Peyer's patch (tissue), 4 donors: Measurements from ENCODE around the gene CYP27C1. TPM values are rescaled to one million over a fixed set of nuclear protein-coding genes. Genes with fewer than 3 reads are reported as not detected.

Experiments used
- DNase-seq, 3 donors: peaks; one replicate each; pipeline ENCODE4 v3.0.0-alpha.2; 2017 to 2019
- H3K27ac ChIP-seq, 4 donors: fragments of 200-600 bp; sonication (generic); one replicate each; pipeline ENCODE4 v1.5.1; 2016 to 2019
- H3K27me3 ChIP-seq, 2 donors: fragments of 200-600 bp; sonication (generic); one replicate each; pipeline ENCODE4 v1.5.1; 2019
- H3K36me3 ChIP-seq, 3 donors: fragments of 200-600 bp; sonication (generic); one replicate each; pipeline ENCODE4 v1.5.1; 2016 to 2019
- H3K4me1 ChIP-seq, 4 donors: fragments of 200-600 bp; sonication (generic); one replicate each; pipeline ENCODE4 v1.5.1; 2016 to 2019
- H3K4me3 ChIP-seq, 4 donors: fragments of 200-600 bp; sonication (generic); 1 replicate in 3 of 4; 2 replicates in 1 of 4; pipeline ENCODE4 v1.5.1; 2016 to 2019; ENCODE audit warnings: mild to moderate bottlenecking in 1 of 4
- H3K9me3 ChIP-seq, 4 donors: fragments of 200-600 bp; sonication (generic); one replicate each; pipeline ENCODE4 v1.5.1; 2016 to 2019; ENCODE audit warnings: mild to moderate bottlenecking in 1 of 4
- CTCF ChIP-seq, 6 experiments: fragments of 450-650 bp in 4 of 6; fragments of 200-600 bp in 2 of 6; sonication (generic) in 1 of 6; IDR thresholded peaks; one replicate each; pipeline ENCODE4 v1.5.1; 2017 to 2019; ENCODE audit warnings: antibody characterized with exemption in 6 of 6, mild to moderate bottlenecking in 3 of 6, moderate library complexity in 1 of 6
- POLR2A ChIP-seq, 2 donors: fragments of 450-650 bp; IDR thresholded peaks; one replicate each; pipeline ENCODE4 v1.5.1; 2017; ENCODE audit warnings: antibody characterized with exemption in 2 of 2, mild to moderate bottlenecking in 2 of 2, moderate library complexity in 2 of 2
- total RNA-seq, 4 donors: library from RNA; depleted of rRNA; stranded (reverse); fragments of >200 nt; gene quantifications; one replicate each; pipeline ENCODE4 v1.1.0, GENCODE V29; 2016

The CYP27C1 gene
- total RNA-seq, 4 donors from 2014 or later, result 0.13 TPM; not detected in 3

GRCh38 chr2:127193164-127193966 is 26.7 kb downstream of the CYP27C1 start:
- Histone ChIP-seq H3K4me3 (no peak overlapping the region), H3K4me1 (no peaks in the 10 kb centered on the region), H3K27me3 (no peaks in the 10 kb centered on the region), H3K36me3 (no peaks in the 10 kb centered on the region), H3K27ac (peak overlapping the region in 1 of 4 donors; percentile 26), H3K9me3 (no peaks in the 10 kb centered on the region)
- TF ChIP-seq POLR2A (IDR thresholded peaks at IDR 0.05), result no peak
- no peak for TF ChIP-seq CTCF (IDR thresholded peaks at IDR 0.05)
- no peak for DNase-seq

GRCh38 chr2:127191331-127192219 is 28.5 kb downstream of the CYP27C1 start:
- Histone ChIP-seq H3K27ac (no peak overlapping the region), H3K36me3 (no peaks in the 10 kb centered on the region), H3K4me3 (no peak overlapping the region), H3K9me3 (no peaks in the 10 kb centered on the region), H3K4me1 (no peaks in the 10 kb centered on the region), H3K27me3 (no peaks in the 10 kb centered on the region)
- TF ChIP-seq POLR2A (IDR thresholded peaks at IDR 0.05) (no peak), CTCF (IDR thresholded peaks at IDR 0.05) (no peak)
- no peak for DNase-seq

- DNase-seq, result no peak
- no peak overlapping the region for H3K27ac ChIP-seq
- no peaks in the 10 kb centered on the region for H3K9me3 ChIP-seq
- TF ChIP-seq CTCF (IDR thresholded peaks at IDR 0.05) (no peak), POLR2A (IDR thresholded peaks at IDR 0.05) (no peak)
- H3K4me1 ChIP-seq, result no peaks in the 10 kb centered on the region
- no peaks in the 10 kb centered on the region for H3K36me3 ChIP-seq
- H3K4me3 ChIP-seq, result no peak overlapping the region
- no peaks in the 10 kb centered on the region for H3K27me3 ChIP-seq
Observed at GRCh38 chr2:127188797-127189196, 31.3 kb downstream of the CYP27C1 start.

- no peak overlapping the region for H3K4me3 ChIP-seq
- no peak for DNase-seq
- no peaks in the 10 kb centered on the region for H3K9me3 ChIP-seq
- TF ChIP-seq POLR2A (IDR thresholded peaks at IDR 0.05) (no peak), CTCF (IDR thresholded peaks at IDR 0.05) (no peak)
- H3K27me3 ChIP-seq, result no peaks in the 10 kb centered on the region
- H3K4me1 ChIP-seq, result no peaks in the 10 kb centered on the region
- no peak overlapping the region for H3K27ac ChIP-seq
- H3K36me3 ChIP-seq, result no peaks in the 10 kb centered on the region
Observed at GRCh38 chr2:127187831-127188230, 32.3 kb downstream of the CYP27C1 start.

- no peak overlapping the region for H3K4me3 ChIP-seq
- no peak overlapping the region for H3K27ac ChIP-seq
- no peaks in the 10 kb centered on the region for H3K9me3 ChIP-seq
- no peaks in the 10 kb centered on the region for H3K4me1 ChIP-seq
- no peaks in the 10 kb centered on the region for H3K27me3 ChIP-seq
- TF ChIP-seq POLR2A (IDR thresholded peaks at IDR 0.05) (no peak), CTCF (IDR thresholded peaks at IDR 0.05) (no peak)
- H3K36me3 ChIP-seq, result no peaks in the 10 kb centered on the region
- no peak for DNase-seq
Observed at GRCh38 chr2:127187081-127187775, 32.9 kb downstream of the CYP27C1 start.
